Inflammatory macrophage treated with lipopolysaccharide for 4 hours (primary cell): Measurements from ENCODE around the gene ALG14.
"Not testable (repeated sequence)": the region's sequence is repeated elsewhere in the genome, so short reads cannot be mapped to it uniquely, and the experiment has no call there.

Experiments used
- DNase-seq: peaks from one replicate; pipeline ENCODE4 v3.0.0-alpha.2; 2020

Gene ALG14

DNA sequence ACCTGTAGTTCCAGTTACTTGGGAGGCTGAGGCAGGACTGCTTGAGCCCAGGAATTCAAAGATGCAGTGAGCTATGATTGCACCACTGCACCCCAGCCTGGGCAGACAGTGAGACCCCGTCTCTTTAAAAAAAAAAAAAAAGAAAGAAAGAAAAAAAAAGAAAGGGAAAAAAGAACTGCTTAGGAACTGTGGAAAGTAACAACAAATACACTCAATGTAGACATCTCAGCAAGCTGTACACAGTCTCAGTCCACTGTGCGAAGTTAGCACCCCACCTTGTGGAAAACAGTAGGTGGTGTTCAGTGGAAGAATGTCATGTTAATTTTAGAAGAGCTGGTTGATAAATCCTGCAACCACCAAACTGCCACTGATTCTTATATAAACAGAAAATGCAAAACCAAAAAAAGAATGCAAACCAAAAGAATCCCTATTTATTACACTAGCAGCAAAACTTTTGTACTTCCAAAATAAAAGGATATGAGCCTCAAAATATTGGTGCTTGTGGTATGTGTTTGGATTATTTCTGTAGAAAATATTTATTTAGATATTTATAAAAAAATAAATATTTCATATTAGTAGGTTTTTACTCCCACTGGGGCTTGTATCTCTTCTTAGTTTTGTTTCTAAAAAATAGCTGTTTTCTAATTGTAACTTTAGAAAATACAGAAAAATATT lies 31.1 kb downstream of the ALG14 start:
- DNase-seq, result peak; percentile 11

DNA sequence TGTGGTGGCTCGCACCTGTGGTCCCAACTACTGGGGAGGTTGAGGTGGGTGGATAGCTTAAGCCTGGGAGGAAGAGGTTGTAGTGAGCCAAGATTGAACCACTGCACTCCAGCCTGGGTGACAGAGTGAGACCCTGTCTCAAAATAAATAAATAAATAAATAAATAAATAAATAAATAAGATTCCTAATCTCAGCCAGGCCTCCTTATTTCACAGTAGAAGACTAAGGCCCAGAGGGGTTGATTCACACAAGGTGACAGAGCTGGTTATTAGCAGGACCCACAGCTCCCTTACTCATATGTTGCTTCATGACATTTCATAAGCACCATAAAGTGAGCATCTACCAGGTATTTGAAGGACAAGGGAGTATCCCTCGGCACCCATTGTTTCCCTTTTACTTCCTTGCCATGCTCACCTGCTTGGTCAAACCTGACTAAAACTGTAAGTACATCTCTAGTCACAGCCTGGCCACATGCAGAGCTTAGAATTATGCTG lies 32.7 kb downstream of the ALG14 start:
- DNase-seq, result no peak

- DNase-seq, result no peak
Observed at GRCh38 chr1:95039360-95040031, 33.3 kb downstream of the ALG14 start.

GRCh38 chr1:95035536-95035935 lies 37.2 kb downstream of the ALG14 start:
- peak; percentile 15 for DNase-seq

DNA sequence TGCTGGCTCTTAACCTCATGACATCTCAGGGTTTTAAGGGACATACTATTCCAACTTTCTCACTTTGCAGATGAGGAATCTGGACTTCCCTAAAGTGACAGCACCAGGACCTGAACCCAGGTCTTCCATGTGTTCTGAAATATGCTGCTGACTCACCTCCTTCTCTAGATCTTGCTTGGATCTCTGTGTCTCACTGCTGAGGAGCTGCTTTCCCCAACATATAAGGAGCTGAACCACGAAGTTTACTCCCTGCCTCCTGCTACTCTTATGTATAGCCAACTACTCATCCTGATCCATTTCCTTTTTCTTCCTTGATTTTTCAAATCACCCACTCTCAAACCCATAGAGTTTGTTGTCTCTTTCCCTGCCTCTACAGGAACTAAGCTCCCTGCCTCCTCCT lies 38.2 kb downstream of the ALG14 start:
- no peak for DNase-seq

DNA sequence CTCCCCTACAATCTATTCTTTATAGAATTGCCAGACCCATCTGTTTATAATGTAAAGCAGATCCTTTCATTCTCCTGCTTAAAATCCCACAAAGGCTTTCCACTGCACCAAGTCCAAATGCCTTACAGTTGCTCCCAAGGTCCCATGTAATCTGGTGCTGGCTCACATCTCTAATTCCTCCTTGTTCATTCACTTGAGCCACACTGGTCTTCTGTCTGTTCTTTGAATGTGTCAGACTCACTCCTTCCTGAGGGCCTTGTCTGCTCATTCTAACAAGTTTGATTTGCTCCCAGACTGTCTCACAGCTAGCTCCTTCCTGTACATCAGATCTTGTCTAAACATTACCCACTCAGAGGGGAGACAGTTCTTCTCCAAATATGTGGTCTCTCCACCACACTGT lies 38.9 kb downstream of the ALG14 start:
- DNase-seq, result no peak

- DNase-seq, result no peak
Observed at GRCh38 chr1:95029532-95029931, 43.2 kb downstream of the ALG14 start.

GRCh38 chr1:95028954-95029353 lies 43.8 kb downstream of the ALG14 start:
- DNase-seq, result no peak

DNA sequence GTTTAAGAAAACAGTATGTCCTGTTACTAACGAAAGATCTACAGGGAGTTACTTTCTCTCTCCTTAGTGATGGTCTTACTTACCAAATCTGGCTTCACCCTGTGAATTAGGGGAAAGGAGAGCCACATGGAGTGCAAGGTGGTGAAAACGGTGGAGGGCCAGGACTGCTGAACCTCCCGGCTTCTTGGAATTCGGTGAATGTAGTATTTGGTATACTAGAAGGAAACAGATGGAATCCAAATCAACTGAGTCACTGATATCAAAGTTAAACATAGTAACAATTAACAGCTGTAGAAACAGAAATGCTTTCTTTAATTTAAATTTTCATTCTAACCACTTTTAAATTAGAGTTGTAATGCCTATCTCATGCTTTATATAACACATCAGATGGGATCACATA lies 45.7 kb downstream of the ALG14 start:
- DNase-seq, result no peak

DNA sequence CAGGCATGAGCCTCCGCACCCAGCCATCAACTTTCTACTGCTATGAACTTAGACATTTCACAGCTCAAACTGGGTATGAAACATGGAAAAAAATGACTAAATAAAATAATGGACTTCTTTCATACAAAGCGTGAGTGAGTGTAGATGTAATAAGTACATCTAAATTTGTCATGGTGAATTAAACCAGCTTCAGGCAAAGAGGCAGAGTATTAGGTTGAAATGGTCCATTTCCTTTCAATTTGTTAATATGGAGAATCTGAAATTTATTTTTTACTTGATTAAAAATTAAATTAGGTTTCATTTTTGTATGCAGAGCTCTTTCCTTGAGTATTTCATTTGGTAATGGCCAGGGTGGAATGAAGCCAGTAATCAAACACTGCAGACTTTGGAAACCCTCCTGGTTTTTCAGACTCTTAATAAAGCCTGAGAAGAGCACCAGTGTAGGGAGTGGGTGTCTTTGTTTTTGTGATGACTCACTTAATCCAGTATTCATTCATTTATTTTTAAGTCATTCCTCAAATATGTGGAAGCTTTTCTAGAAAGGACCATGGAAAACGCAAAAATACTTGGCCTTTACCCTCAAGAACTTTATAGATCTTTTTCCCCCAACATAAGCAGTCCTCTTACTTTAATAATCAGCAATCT lies 49.2 kb downstream of the ALG14 start:
- no peak for DNase-seq

DNA sequence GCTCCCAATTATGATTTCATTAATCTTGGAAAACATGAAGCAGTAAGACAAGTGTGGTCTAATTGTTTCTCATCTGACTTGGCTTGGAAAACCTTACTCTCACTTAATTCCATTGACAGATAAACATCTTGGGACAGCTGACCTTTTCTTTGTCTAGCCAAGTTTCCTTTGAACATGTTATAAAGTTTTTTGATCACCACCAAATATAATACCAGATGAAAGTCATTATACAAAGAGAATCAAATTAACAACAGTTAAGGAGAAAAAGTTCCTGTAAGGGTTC lies 50.2 kb downstream of the ALG14 start:
- no peak for DNase-seq

DNA sequence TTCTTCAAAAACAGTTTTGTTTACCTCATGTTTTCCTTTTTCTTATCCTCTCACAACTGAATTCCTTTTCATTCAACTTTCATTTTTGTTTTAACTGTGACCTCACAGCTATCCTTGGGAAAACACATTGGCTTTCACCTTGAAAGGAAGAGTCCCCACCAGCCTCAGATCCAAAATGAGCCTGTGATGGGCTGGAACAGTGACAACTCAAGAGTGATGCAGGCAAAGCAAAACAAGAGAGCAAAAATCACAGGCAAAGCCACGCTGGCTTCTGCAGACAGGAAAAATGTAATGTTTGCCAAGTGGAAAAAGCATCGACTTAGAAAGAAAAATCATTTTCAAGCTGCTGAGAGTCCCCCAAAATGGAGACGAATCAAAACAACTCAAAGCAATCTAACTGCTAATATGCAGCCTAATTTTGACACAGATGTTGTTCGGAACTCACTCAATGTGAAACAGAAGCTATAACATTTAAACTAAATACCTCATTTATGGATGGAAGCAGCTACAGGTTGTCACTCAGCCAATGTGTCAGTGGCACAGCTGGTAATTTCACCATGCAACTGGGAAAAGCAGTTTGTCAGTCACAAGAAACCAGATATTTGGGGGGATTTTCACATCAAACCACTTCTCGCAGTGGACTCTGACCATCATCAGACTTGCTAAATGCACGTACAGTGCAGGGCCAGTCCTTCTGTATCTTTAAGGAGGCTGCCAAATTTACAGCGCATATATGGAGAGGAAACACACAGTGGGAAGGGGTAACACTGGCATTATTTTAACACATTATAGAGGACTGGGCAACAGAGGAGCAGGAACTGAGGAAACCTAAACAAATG lies 50.7 kb downstream of the ALG14 start:
- DNase-seq, result no peak

DNA sequence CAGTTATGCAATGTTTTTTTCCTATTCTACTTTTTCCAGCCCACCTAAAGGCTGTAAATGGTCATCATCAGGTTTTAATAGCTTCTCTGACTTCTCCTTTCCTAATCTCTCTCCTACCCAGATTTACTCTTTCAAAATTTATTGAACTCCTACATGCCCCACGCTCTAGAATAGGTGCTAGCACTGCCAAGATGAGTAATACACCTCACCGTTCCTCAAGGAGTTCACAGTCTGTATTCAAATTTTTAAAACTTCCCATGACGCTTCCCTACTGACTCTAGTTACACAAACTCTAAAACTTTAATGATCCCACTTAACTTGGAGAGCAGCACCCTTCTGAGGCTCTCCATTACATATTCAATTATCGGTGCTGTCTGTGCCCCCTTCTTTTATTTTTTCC lies 51.6 kb downstream of the ALG14 start:
- DNase-seq, result no peak

DNA sequence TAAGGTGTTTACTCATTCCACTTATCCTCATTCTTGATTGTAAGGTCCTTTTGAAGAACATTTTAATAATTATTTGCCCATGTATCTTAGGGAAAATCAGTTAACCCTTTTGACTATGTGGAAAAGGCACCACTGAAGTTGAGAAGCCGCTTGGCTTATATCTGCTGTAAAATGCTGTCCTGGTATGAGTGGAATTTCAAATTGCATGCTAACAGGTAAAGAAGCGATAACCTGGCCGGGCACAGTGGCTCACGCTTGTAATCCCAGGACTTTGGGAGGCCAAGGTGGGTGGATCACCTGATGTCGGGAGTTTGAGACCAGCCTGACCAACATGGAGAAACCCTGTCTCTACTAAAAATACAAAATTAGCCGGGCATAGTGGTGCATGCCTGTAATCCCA lies 53.3 kb downstream of the ALG14 start:
- DNase-seq, result not testable (repeated sequence)

DNA sequence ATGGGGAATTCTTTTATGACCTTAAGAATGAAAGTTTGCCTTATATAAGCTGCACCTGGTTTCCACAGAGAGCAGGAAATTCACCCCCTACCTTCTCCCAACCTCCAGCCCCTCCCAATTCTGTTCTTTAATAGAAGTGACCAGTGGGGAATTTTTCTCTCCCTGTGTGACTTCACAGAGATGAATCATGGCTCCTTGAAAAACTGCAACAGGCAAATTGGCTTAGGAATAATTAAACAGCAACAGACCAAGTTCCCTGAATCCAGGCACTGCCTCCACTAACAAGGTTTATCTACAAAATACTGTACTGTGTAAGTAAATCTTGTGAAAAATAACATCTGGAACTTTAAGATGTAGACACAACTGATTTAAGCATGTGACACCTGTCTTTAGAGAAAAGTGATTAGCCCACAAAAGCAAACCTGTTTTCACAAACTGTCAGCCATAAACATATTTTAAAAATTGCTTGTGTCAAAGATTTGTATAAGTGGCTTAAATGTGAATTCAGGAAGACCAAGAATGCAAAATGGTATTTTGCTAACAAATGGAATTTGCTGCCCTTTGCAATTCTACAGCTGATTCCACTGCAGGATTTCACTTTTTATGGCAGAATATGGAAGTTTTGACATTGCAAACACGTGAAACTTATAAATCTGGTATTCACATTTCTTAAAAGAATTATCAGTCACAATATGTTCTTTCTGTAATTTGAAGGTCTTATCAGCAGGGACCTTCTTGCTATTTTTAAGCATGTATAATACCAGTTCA lies 54.0 kb downstream of the ALG14 start:
- no peak for DNase-seq

DNA sequence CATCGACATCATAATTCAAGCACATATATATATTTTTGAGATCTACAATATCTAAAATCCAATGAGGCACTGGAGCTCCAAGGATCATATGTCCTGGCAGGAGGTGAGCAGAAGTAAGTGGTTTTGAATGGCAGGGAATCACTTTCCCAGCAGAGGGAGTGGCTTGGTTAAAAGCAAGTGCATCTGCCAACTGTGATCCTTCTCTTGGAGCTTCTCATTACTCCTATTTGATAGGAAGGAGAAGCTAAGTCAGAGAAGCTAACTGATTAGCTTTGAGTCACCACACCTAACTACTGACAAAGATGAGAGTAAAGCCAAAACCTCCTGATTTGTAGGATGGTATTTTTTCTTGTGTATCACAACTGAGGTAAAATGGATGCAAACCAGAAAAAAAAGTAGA lies 55.0 kb downstream of the ALG14 start:
- no peak for DNase-seq

GRCh38 chr1:95015076-95015475 lies 57.7 kb downstream of the ALG14 start:
- DNase-seq, result no peak

DNA sequence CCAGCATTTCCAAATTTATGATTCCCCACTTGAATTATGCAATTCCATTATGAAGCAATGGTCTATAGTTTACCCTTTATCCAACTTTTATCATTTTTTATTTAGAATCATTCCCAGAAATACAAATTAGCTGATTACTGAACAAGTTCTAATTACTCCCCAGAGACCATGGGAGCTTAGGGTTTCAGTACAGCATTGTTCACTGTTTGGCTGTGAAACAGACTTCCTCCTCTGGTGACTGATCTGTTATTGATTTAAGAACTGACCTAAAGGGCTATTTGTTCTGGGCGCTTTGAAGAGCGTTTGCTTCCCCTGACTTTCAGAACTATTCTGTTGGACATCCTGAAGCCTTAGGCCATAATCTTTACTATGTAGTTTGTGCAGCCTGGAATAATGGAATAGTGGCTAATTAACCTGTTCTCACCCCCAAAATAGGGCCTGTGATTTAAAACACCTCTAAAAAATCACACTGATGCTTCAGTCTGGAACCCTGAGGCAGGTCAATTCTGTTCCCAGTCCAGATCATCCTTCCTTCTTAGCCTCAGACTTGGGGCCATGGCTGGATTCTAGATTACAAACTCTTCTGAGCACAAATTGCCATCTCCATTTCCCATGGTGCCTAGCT lies 58.7 kb downstream of the ALG14 start:
- DNase-seq, result peak; percentile 13

GRCh38 chr1:95012389-95012788 lies 60.4 kb downstream of the ALG14 start:
- DNase-seq, result no peak

GRCh38 chr1:95010158-95010557 lies 62.6 kb downstream of the ALG14 start:
- DNase-seq, result no peak

DNA sequence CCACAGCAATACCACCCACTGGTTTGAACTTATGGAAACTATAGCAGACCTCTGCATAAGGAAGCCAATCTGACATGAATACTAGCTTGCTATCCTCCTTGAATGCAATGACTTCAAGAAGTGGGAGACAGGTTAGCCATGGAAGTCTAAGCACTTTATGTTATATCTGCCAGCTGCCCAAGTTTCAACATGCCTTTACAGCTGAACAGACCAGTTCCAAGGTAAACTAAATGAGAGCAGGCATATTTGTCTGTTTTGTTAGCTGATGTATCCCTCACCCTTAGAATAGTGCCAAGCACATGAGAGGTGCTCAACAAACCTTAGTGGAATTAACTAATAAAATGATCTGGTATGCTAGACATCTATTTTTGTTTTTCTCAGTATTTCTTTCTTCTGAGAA lies 65.1 kb downstream of the ALG14 start:
- no peak for DNase-seq

- DNase-seq, result no peak
Observed at GRCh38 chr1:95006681-95007080, 66.1 kb downstream of the ALG14 start.
